Upper lobe of right lung (tissue), 1 donor: ENCODE measurements around the gene TTC31. TPM values are rescaled to one million over a fixed set of nuclear protein-coding genes. Genes with fewer than 3 reads are reported as not detected.

ENCODE experiments used
- ATAC-seq: fragments of 200-7000 bp; cut with Tn5 transposase; one replicate; pipeline ENCODE4 v1.9.1; 2020; ENCODE audit warnings: mild to moderate bottlenecking, moderate library complexity
- DNase-seq: peaks from one replicate; pipeline ENCODE4 v3.0.0-alpha.2; 2020
- H3K27ac ChIP-seq: fragments of 200-600 bp; one replicate; pipeline ENCODE4 v1.8.0; 2022
- H3K27me3 ChIP-seq: fragments of 200-600 bp; one replicate; pipeline ENCODE4 v1.8.0; 2022; ENCODE audit warnings: mild to moderate bottlenecking
- H3K36me3 ChIP-seq: fragments of 200-600 bp; one replicate; pipeline ENCODE4 v1.8.0; 2022
- H3K4me1 ChIP-seq: fragments of 200-600 bp; one replicate; pipeline ENCODE4 v1.8.0; 2022
- H3K4me3 ChIP-seq: fragments of 200-600 bp; one replicate; pipeline ENCODE4 v1.8.0; 2022; ENCODE audit warnings: mild to moderate bottlenecking
- H3K9me3 ChIP-seq: fragments of 200-600 bp; one replicate; pipeline ENCODE4 v1.8.0; 2022
- CTCF ChIP-seq: fragments of 200-600 bp; IDR thresholded peaks from one replicate; pipeline ENCODE4 v1.8.0; 2022; ENCODE audit warnings: antibody characterized with exemption
- intact Hi-C: fragments of 100-400 bp; cut with DNase I; formaldehyde crosslinking; loops from one replicate; pipeline ENCODE4 v1.11.0; 2022
- total RNA-seq: library from RNA; stranded (reverse); fragmentation: NEBNext Ultra II Directional; extraction: Animal tissue kit (Norgen Biotek cat#: 25700); gene quantifications from one replicate; pipeline ENCODE4 v1.2.1, GENCODE V29; 2021
- donor health status: DM: no; HTN: yes; CAD: no; lungs with severe emphysema.

TTC31 gene
- total RNA-seq, 1 donor from 2014 or later = 23.4 TPM

GRCh38 chr2:74515981-74516633, 33.2 kb downstream of the TTC31 start:
- intact Hi-C loops = no loop called here
- Histone ChIP-seq H3K27ac (no peak overlapping the region), H3K36me3 (no peaks in the 10 kb centered on the region), H3K4me3 (peak overlapping the region; percentile 38), H3K4me1 (peaks cover 14% of the 10 kb centered on the region), H3K27me3 (peaks cover 94% of the 10 kb centered on the region), H3K9me3 (no peaks in the 10 kb centered on the region)
- no peak for TF ChIP-seq CTCF
- DNase-seq = peak; percentile 83
- peak; percentile 82 for ATAC-seq

GRCh38 chr2:74516650-74517049, 33.8 kb downstream of the TTC31 start:
- TF ChIP-seq CTCF = no peak
- peaks cover 89% of the 10 kb centered on the region for H3K27me3 ChIP-seq
- H3K27ac ChIP-seq = no peak overlapping the region
- H3K9me3 ChIP-seq = no peaks in the 10 kb centered on the region
- ATAC-seq (no peak), DNase-seq (no peak)
- H3K36me3 ChIP-seq = no peaks in the 10 kb centered on the region
- intact Hi-C loops = no loop called here
- H3K4me3 ChIP-seq = peak overlapping the region; percentile 38
- peaks cover 14% of the 10 kb centered on the region for H3K4me1 ChIP-seq

GRCh38 chr2:74522516-74522915, 39.6 kb downstream of the TTC31 start:
- H3K9me3 ChIP-seq = no peaks in the 10 kb centered on the region
- no peak overlapping the region for H3K4me3 ChIP-seq
- H3K27ac ChIP-seq = no peak overlapping the region
- peaks cover 30% of the 10 kb centered on the region for H3K27me3 ChIP-seq
- peaks cover 17% of the 10 kb centered on the region for H3K36me3 ChIP-seq
- no peak for ATAC-seq
- intact Hi-C loops = no loop called here
- H3K4me1 ChIP-seq = no peaks in the 10 kb centered on the region
- no peak for DNase-seq
- TF ChIP-seq CTCF = no peak

GRCh38 chr2:74524005-74524404, 41.1 kb downstream of the TTC31 start:
- no peak for ATAC-seq
- intact Hi-C loops = no loop called here
- peaks cover 16% of the 10 kb centered on the region for H3K27me3 ChIP-seq
- H3K9me3 ChIP-seq = no peaks in the 10 kb centered on the region
- no peak for DNase-seq
- H3K36me3 ChIP-seq = peaks cover 22% of the 10 kb centered on the region
- no peak overlapping the region for H3K4me3 ChIP-seq
- peaks cover 10% of the 10 kb centered on the region for H3K4me1 ChIP-seq
- TF ChIP-seq CTCF = no peak
- no peak overlapping the region for H3K27ac ChIP-seq

GRCh38 chr2:74524955-74525716, 42.3 kb downstream of the TTC31 start:
- DNase-seq (no peak), ATAC-seq (no peak)
- TF ChIP-seq CTCF = no peak
- H3K9me3 ChIP-seq = no peaks in the 10 kb centered on the region
- H3K36me3 ChIP-seq = peaks cover 22% of the 10 kb centered on the region
- no peak overlapping the region for H3K4me3 ChIP-seq
- H3K4me1 ChIP-seq = peaks cover 10% of the 10 kb centered on the region
- no peak overlapping the region for H3K27ac ChIP-seq
- intact Hi-C loops = no loop called here
- H3K27me3 ChIP-seq = peaks cover 5% of the 10 kb centered on the region
